Activated CD4-positive, alpha-beta T cell treated with anti-CD3 and anti-CD28 coated beads, Interleukin-10, Interleukin-2, amounts not matched to agents 100 ng/mL and 50 ng/mL, durations not matched to agents 16 hours and 8 hours (primary cell): ENCODE measurements around the gene IL12RB2.
"Not testable (repeated sequence)": the region's sequence is repeated elsewhere in the genome, so short reads cannot be mapped to it uniquely, and the experiment has no call there.

Experiments used
- DNase-seq: peaks from one replicate; pipeline ENCODE4 v3.0.0-alpha.2; 2020

IL12RB2 gene

GRCh38 chr1:67436511-67437055, 128.9 kb downstream of the IL12RB2 start:
- DNase-seq, result no peak

DNA sequence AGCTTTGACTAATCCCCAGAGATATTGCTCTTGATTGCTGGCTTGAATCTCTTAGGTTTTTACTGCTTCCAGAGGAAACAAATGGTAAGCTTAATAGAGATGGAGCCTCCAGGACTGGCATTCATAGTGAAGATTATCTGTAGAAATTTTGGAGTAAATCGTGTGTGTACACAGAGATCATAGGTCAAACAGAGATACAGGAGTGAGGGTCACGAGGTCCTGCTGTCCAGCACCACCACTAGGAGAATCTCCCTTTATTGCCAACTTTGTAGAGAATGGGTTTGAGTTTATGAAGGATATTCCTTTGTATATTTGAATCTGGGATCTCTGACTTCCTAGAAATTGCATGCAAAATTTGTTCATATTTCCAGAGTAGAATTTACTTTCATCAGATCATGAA, 130.3 kb downstream of the IL12RB2 start:
- DNase-seq, result no peak

GRCh38 chr1:67439277-67440029, 131.8 kb downstream of the IL12RB2 start:
- no peak for DNase-seq

DNA sequence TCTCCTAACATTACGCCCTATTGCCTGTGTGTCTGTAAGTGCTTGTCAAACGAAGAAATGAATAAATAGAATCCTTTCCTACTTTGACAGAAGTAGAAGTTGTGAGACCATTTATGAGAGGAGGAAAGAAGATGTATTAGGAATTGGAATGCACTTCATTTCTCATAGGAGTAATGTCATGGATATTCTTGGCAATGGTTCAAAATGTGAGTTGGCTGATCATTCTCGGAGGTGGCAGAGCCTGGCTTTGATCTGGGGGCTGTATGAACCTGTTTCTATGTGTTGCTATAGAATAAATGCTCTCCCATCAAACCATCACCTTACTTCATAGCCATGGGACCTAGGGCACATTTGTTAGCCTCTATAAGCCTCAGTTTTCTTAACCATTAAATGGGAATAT, 132.7 kb downstream of the IL12RB2 start:
- DNase-seq, result no peak

GRCh38 chr1:67441183-67441582, 133.5 kb downstream of the IL12RB2 start:
- no peak for DNase-seq

GRCh38 chr1:67441739-67442281, 134.1 kb downstream of the IL12RB2 start:
- no peak for DNase-seq

- not testable (repeated sequence) for DNase-seq
These were observed 138.3 kb downstream of the IL12RB2 start for GRCh38 chr1:67446014-67446413.
